Stimulated activated CD4-positive, alpha-beta T cell treated with anti-CD3 and anti-CD28 coated beads, Interleukin-1b, Interleukin-23, amount 100 ng/mL, for 24 hours (primary cell): ENCODE results near the gene AGAP3.

Experiments used
- DNase-seq, 4 experiments: peaks; one replicate each; pipeline ENCODE4 v3.0.0-alpha.2; 2020; ENCODE audit warnings: low read depth in 4 of 4, low spot score in 1 of 4

AGAP3 gene

DNA sequence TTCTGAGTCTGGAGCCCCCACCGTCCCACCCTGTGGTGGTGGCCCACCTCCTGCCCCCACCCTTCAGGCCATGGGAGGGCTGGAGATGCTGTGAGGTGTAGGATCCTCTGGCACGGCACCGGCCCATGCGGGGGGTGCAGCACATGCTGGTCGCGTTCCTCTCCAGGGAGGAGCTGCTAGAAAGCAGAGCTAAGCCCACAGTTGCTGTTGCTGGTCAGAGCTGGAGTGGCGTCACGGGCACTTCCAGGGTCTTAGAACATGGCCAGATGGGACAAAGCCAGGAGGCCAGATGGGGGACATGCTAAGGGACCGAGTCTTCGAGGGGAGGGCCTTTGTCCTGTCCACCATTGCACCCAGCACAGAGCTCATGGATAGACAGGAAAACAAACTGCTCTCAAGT, 21.6 kb downstream of the AGAP3 start:
- no peak for DNase-seq

DNA sequence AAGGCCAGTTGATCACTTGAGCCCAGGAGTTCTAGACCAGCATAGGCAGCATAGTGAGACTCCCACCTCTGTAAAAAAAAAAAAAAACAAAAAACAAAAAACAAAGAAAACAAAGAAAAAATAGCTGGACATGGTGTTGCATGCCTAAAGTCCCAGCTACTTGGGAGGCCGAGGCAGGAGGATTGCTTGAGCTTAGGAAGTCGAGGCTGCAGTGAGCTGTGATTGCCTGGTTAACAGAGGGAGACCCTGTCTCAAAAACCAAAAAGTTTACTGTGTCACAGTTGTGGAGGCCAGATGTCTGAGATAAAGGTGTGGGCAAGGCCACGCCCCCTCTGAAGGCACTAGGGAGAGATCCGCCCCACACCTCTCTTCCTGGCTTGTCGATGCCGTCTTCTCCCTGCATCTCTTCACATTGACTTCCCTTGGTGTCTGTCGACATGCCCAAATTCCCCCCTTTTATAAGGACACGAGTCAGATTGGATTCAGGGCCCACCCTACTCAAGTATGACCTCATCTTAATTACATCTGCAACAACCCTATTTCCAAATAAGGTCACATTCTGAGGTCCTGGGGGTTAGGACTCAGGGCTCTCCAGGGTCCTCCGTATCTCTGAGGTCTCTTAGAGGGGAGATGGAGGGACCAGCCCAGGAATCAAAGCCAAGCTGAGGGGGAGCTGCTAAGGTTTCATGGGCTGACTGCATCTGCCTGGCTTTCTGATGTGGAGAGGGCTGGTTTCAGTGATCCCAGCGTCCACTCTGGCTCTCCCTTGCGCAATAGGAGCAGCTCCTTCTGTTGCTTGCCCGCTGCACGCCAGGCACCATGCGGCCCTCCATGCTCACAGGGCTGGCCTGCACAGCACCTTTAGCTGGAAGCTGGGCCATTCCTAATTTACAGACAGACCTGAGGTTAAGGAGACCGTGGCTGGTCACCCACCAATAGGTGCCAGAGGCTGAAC, 23.1 kb downstream of the AGAP3 start:
- DNase-seq, result no peak

DNA sequence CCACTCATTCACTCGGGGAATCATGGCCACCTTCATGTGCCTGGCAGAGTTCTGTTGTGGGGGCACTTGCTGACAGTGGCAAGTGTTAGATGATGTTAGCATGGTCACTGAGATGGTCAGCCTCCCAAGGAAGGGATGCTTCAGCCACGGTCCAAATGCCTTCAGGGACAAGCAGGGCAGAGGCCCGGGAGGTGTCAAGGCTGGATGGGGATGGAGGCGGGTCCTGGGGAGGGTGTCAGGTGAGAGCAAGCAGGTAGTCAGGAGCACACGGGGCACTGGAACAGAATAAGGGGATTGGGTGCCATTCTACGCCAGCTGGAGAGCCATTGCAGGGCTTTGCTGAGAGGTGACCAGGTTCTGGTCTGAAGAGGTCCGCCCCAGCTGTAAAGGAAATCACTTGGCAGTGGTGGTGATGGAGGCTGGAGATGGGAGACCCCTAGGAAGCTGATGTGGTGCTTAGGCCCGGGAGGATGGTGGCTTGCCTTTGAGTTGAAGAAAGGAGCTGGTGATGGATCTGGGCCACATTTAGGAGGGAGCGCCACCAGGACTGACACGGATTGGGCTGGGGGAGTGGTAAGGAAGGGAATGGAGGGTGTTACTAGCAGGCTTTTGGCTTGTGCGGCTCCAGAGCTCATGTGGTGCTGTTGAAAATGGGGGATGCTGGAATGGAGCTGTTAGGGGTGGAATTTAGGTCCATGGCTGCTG, 24.1 kb downstream of the AGAP3 start:
- no peak for DNase-seq

GRCh38 chr7:151110941-151111645, 24.8 kb downstream of the AGAP3 start:
- peak; percentile 56 to 59 (median 58) for DNase-seq

GRCh38 chr7:151113344-151114150, 27.3 kb downstream of the AGAP3 start:
- DNase-seq, result no peak

DNA sequence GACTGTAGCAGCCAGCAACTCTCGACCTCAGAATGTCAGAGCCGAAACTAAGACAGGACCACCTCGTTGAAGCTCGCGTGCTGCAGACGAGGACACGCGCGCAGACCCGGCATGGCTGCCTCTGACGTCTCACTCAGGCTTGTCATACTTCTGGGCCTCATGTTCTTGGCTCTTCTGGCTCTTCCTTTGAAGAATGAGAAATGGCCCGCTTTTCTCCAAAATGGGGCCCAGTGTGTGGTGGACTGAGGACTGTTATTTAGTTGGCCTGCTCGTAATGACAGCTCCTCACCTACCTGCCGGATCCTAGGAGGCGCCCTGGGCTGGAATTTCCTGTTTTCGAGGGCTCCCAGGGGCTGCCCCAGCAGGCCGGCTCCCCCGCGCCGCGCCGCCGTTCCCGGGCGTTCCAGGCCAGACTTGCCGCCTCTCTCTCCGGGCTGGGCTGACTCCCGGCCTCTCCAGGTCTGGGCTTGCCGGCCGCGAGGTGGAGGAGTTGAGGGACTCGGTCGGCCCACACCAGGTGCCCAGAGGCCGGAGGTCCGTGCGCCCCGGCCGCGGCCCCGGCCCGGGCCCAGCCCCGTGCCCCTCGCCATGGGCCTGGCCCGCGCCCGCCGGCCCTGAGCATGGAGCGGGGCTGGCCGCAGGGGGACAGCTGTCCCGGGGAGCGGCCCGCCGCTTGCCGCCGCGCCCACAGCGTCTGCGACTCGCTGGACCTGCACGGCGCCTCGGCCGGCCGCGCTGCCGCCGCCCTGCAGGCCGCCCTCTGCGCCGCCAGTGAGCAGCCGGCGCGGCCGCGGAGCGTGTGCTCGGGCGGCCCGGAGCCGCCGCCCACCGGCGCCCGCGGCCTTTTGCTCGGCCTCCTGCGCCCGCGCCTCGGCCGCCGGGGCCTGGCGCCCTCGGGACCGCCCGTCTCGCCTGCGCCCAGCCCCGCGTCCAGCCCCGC, 28.1 kb downstream of the AGAP3 start:
- DNase-seq, result no peak

- DNase-seq, result peak in 3 of 4 experiments; percentile 15 to 35 (median 25)
Measured at GRCh38 chr7:151115121-151115835, 29.0 kb downstream of the AGAP3 start.

GRCh38 chr7:151115836-151116418, 29.7 kb downstream of the AGAP3 start:
- no peak for DNase-seq

DNA sequence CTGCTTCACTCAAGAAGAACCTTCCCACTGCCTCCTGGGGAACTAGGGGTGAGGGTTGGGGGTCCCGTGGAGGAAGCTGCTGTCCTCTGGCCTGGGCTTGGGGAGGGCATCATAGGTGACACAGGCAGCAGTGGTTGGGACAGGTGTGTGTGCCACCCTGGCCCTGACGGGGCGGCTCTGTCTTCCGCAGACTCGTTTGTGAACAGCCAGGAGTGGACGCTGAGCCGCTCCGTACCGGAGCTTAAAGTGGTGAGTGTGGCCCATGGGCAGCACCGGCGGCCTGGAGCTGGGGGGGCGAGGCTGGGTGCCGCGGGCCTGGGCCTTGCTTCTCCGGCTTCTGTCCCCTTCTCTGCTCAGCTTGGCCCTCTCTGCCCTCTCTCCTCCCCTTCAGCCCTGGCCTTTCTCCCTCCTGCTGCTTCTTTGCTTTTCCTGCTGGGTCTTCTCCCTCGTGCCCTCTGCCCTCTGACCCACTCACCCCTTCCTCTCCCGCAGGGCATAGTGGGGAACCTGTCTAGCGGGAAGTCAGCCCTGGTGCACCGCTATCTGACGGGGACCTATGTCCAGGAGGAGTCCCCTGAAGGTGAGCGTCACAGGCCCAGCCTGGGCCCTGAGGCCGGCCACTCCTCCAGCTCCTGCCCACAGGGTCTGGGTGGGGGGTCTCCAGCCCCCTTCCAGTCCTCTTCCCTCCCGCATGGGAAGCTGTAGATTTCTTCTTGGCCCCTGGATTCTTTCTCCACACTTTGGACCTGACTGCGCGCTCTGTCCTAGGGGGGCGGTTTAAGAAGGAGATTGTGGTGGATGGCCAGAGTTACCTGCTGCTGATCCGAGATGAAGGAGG, 30.5 kb downstream of the AGAP3 start:
- no peak for DNase-seq

DNA sequence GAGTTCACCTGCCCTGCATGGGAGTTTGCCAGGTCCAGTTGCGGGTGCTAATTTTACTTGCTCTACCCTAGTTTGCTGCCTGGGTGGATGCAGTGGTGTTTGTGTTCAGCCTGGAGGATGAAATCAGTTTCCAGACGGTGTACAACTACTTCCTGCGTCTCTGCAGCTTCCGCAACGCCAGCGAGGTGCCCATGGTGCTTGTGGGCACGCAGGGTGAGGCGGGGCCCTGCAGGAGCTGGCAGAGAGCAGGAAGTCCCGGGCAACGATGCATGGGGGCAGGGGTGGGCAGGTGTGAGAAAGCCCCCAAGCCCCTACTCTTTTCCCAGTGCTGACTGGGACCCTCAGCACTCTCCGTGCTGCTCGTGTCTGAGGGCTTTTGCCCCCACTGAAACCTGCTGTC, 31.3 kb downstream of the AGAP3 start:
- DNase-seq, result no peak

DNA sequence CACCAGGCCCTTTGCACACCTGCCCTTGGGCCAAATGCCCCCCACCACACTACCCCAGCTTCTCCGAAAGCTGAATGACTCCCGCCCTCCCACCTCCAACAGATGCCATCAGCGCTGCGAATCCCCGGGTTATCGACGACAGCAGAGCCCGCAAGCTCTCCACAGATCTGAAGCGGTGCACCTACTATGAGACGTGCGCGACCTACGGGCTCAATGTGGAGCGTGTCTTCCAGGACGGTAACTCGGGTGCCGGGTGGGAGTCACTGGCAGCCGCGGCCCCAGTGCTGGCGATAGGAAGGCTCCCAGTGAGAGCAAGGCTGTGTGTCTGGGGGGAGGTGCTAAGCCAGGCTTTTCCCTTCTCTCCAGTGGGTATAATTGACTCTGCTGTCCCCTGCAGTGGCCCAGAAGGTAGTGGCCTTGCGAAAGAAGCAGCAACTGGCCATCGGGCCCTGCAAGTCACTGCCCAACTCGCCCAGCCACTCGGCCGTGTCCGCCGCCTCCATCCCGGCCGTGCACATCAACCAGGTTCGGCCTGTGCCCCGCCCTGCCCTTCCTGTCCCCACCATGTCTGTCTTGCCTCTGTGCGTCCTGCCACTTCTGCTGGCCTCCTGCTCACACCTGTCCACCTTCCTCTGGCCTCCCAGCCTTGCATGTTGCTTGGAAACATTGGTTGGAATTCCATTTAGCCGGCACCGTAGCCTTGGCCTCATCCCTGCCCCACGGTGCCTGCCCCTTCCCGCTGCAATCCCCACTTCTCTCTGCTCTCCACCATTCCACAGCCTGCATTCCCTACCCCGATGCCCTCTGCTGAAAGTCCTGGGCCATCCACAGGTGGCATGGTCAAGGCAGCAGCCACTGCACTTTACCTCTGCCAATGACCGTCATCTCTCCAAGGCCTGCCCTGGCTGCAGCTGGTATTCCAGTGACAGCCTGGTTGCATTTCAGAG, 32.1 kb downstream of the AGAP3 start:
- DNase-seq, result no peak

DNA sequence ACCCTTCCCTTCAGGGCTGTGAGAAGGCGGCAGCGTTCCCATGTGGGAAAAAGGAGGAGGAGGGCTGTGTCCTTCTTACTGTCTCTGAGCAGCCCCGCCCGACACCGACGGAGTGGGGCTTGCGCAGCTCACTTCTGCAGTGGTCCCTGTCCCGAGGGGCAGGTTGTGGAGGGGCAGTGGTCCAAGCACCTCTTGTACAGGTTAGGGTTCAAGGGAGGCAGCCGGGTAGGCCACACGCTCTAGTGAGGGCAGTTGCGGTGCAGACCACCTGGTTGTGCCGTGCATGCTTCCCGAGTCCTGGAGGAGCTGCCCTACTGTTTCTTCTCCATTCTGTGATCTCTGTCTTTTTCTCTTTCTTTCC, 32.8 kb downstream of the AGAP3 start:
- DNase-seq, result no peak

DNA sequence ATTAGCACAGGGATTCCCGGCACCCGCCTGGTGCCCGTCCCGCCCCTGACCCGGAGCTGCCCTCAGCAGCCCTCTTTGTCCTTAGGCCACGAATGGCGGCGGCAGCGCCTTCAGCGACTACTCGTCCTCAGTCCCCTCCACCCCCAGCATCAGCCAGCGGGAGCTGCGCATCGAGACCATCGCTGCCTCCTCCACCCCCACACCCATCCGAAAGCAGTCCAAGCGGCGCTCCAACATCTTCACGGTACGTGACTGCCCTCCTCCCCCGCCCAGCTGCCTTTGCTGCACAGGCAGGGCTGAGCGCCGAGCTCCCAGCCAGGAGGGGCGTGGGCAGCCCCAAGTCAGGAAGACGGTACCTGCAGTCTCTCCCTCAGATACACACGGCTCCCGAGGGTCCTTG, 33.6 kb downstream of the AGAP3 start:
- no peak for DNase-seq

DNA sequence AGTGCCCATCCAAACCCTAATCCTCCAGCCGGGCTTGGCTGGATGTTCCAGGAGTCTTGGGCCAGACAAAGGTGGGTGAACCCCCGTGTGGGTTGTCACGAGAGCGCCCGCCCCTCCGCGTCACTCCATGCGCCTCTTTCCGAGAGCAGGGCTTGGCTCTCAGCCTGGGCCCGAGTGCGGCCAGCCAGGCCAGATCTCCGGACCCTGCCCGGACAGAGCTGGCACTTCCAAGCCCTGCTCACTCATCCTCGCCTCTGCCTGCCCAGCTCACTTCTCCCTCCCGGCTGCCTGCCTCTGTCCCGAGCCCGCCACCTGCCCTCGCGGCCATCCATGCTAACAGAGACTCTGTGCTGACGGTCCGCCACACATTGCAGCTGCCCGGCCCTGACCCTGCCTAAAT, 34.6 kb downstream of the AGAP3 start:
- DNase-seq, result no peak

- no peak for DNase-seq
Measured at GRCh38 chr7:151121380-151122170, 35.3 kb downstream of the AGAP3 start.

GRCh38 chr7:151122276-151122675, 36.0 kb downstream of the AGAP3 start:
- DNase-seq, result no peak
